IMR-90 (cell line): ENCODE measurements around the gene FTO. TPM values are rescaled to one million over a fixed set of nuclear protein-coding genes. Genes with fewer than 3 reads are reported as not detected.

Experiments used
- ATAC-seq: fragments of 200-7000 bp; cut with Tn5 transposase; 2 replicates; pipeline ENCODE4 v1.9.1; 2020; ENCODE audit warnings: low read depth, mild to moderate bottlenecking, moderate library complexity
- BruUV-seq: library from RNA; stranded (reverse); fragments of 400-500 nt; replicated peaks from 2 replicates; lab custom pipeline; 2021; lab: Mats Ljungman, UMichigan
- CTCF ChIA-PET: fragments of 300-600 bp; formaldehyde crosslinking; extraction: SDS; loops from one replicate; lab custom pipeline; 2021; ENCODE audit warnings: antibody characterized with exemption; lab: Yijun Ruan, JAX
- POLR2A ChIA-PET: fragments of 300-600 bp; sonication (Branson Sonifier 250); formaldehyde crosslinking; loops from one replicate; lab custom pipeline; 2022; ENCODE audit warnings: antibody characterized with exemption; ENCODE audit not compliant: unreplicated experiment; lab: Charles Lee
- DNase-seq: peaks from one replicate; pipeline ENCODE4 v3.0.0; 2013
- H2AFZ ChIP-seq: replicated peaks from 2 replicates; pipeline ENCODE3; 2013; ENCODE audit warnings: low read length, mild to moderate bottlenecking; ENCODE audit not compliant: poor library complexity
- H2AK5ac ChIP-seq: 2 replicates; pipeline ENCODE4 v1.6.1; 2013; ENCODE audit warnings: low read depth, low read length, inconsistent platforms
- H2AK9ac ChIP-seq: replicated peaks from 2 replicates; pipeline ENCODE3; 2013; ENCODE audit warnings: mild to moderate bottlenecking, low read depth, low read length, moderate library complexity; ENCODE audit not compliant: poor library complexity
- H2BK120ac ChIP-seq: 2 replicates; pipeline ENCODE4 v1.6.1; 2013; ENCODE audit warnings: low read depth, low read length, inconsistent platforms
- H2BK15ac ChIP-seq: 3 replicates; pipeline ENCODE4 v1.6.1; 2013; ENCODE audit warnings: low read depth, low read length, inconsistent platforms
- H2BK20ac ChIP-seq: 2 replicates; pipeline ENCODE4 v1.6.1; 2013; ENCODE audit warnings: low read depth, mild to moderate bottlenecking, inconsistent platforms, low read length, moderate library complexity
- H2BK5ac ChIP-seq: 2 replicates; pipeline ENCODE4 v1.6.1; 2013; ENCODE audit warnings: mild to moderate bottlenecking, low read depth, low read length, inconsistent platforms; ENCODE audit not compliant: poor library complexity, severe bottlenecking
- H3K14ac ChIP-seq: replicated peaks from 2 replicates; pipeline ENCODE4 v1.6.1; 2013; ENCODE audit warnings: low read depth, low read length, inconsistent platforms
- H3K18ac ChIP-seq: 2 replicates; pipeline ENCODE4 v1.6.1; 2013; ENCODE audit warnings: low read depth, low read length, control low read depth
- H3K23ac ChIP-seq: 2 replicates; pipeline ENCODE4 v1.6.1; 2013; ENCODE audit warnings: low read depth, low read length, inconsistent platforms
- H3K27ac ChIP-seq: 2 replicates; pipeline ENCODE4 v1.5.1; 2013; ENCODE audit warnings: mild to moderate bottlenecking, control low read depth, low read length; ENCODE audit not compliant: insufficient read depth
- H3K27me3 ChIP-seq: 2 replicates; pipeline ENCODE4 v1.6.1; 2013; ENCODE audit warnings: low read length; ENCODE audit not compliant: control insufficient read depth, insufficient read depth
- H3K36me3 ChIP-seq: 2 replicates; pipeline ENCODE4 v1.6.1; 2013; ENCODE audit warnings: low read length, mixed read lengths; ENCODE audit not compliant: control insufficient read depth, insufficient read depth
- H3K4ac ChIP-seq: 2 replicates; pipeline ENCODE4 v1.6.1; 2013; ENCODE audit warnings: low read depth, low read length, inconsistent platforms
- H3K4me1 ChIP-seq: 2 replicates; pipeline ENCODE4 v1.6.1; 2013; ENCODE audit warnings: low read length, mixed read lengths; ENCODE audit not compliant: control insufficient read depth, insufficient read depth
- H3K4me2 ChIP-seq: 2 replicates; pipeline ENCODE4 v1.6.1; 2013; ENCODE audit warnings: low read depth, mild to moderate bottlenecking, control low read depth, low read length, moderate library complexity
- H3K4me3 ChIP-seq: 2 replicates; pipeline ENCODE4 v1.5.1; 2013; ENCODE audit warnings: low read depth, mild to moderate bottlenecking, control low read depth, low read length, moderate library complexity; ENCODE audit not compliant: insufficient read depth
- H3K56ac ChIP-seq: 2 replicates; pipeline ENCODE4 v1.6.1; 2013; ENCODE audit warnings: low read length, inconsistent platforms; ENCODE audit not compliant: insufficient read depth; ENCODE audit errors: extremely low read depth
- H3K79me1 ChIP-seq, 2 experiments: 2 replicates each; pipeline ENCODE4 v1.6.1; 2013; ENCODE audit warnings: low read length in 2 of 2, inconsistent platforms in 1 of 2, low read depth in 1 of 2
- H3K9ac ChIP-seq: 2 replicates; pipeline ENCODE4 v1.6.1; 2013; ENCODE audit warnings: low read depth, low read length, control low read depth
- H3K9me1 ChIP-seq: 2 replicates; pipeline ENCODE4 v1.6.1; 2013; ENCODE audit warnings: low read length, inconsistent platforms; ENCODE audit not compliant: insufficient read depth
- H3K9me3 ChIP-seq: 2 replicates; pipeline ENCODE4 v1.6.1; 2013; ENCODE audit warnings: low read length; ENCODE audit not compliant: control insufficient read depth, insufficient read depth
- H4K20me1 ChIP-seq: 2 replicates; pipeline ENCODE4 v1.6.1; 2013; ENCODE audit warnings: low read length, inconsistent platforms; ENCODE audit not compliant: insufficient read depth
- H4K5ac ChIP-seq: 2 replicates; pipeline ENCODE4 v1.6.1; 2013; ENCODE audit warnings: mild to moderate bottlenecking, low read depth, low read length, control low read depth
- H4K8ac ChIP-seq, 2 experiments: 2 replicates each; pipeline ENCODE4 v1.6.1; 2013; ENCODE audit warnings: low read depth in 2 of 2, low read length in 2 of 2, control low read depth in 1 of 2, inconsistent platforms in 1 of 2
- H4K91ac ChIP-seq: 2 replicates; pipeline ENCODE4 v1.6.1; 2013; ENCODE audit warnings: low read depth, low read length, inconsistent platforms; ENCODE audit not compliant: insufficient read depth
- BHLHE40 ChIP-seq: fragments of 150-350 bp; IDR thresholded peaks from 2 replicates; pipeline ENCODE4 v1.6.1; 2016; ENCODE audit warnings: mild to moderate bottlenecking, low read depth, low read length
- CEBPB ChIP-seq: IDR thresholded peaks from 2 replicates; pipeline ENCODE4 v1.6.1; 2012; ENCODE audit warnings: low read depth, low read length, improper control_type of control experiment
- CHD1 ChIP-seq: IDR thresholded peaks from 2 replicates; pipeline ENCODE4 v1.6.1; 2012; ENCODE audit warnings: low read depth, low read length, improper control_type of control experiment
- CTCF ChIP-seq: conservative IDR thresholded peaks from 2 replicates; pipeline ENCODE4 v1.5.1; 2012; ENCODE audit warnings: mild to moderate bottlenecking, low read depth, low read length, improper control_type of control experiment
- ELK1 ChIP-seq: fragments of 150-350 bp; IDR thresholded peaks from 2 replicates; pipeline ENCODE4 v1.6.1; 2016; ENCODE audit warnings: low read depth, mild to moderate bottlenecking, low read length, moderate library complexity, borderline replicate concordance
- FOS ChIP-seq: fragments of 150-350 bp; IDR thresholded peaks from 2 replicates; pipeline ENCODE4 v1.6.1; 2016; ENCODE audit warnings: low read depth, low read length
- MAFK ChIP-seq: IDR thresholded peaks from 2 replicates; pipeline ENCODE4 v1.6.1; 2012; ENCODE audit warnings: low read depth, low read length, improper control_type of control experiment
- MAZ ChIP-seq: IDR thresholded peaks from 2 replicates; pipeline ENCODE4 v1.6.1; 2012; ENCODE audit warnings: low read depth, mild to moderate bottlenecking, low read length, improper control_type of control experiment, moderate library complexity, borderline replicate concordance
- MXI1 ChIP-seq: IDR thresholded peaks from 2 replicates; pipeline ENCODE4 v1.6.1; 2012; ENCODE audit warnings: low read depth, mild to moderate bottlenecking, low read length, moderate library complexity, borderline replicate concordance
- NFE2L2 ChIP-seq: fragments of 150-350 bp; IDR thresholded peaks from 2 replicates; pipeline ENCODE4 v1.6.1; 2016; ENCODE audit warnings: low read depth, mild to moderate bottlenecking, low read length
- POLR2A ChIP-seq: IDR thresholded peaks from 2 replicates; pipeline ENCODE4 v1.6.1; 2012; ENCODE audit warnings: mild to moderate bottlenecking, low read depth, low read length
- RAD21 ChIP-seq: IDR thresholded peaks from 2 replicates; pipeline ENCODE4 v1.6.1; 2012; ENCODE audit warnings: low read length, improper control_type of control experiment
- RCOR1 ChIP-seq: IDR thresholded peaks from 2 replicates; pipeline ENCODE4 v1.6.1; 2012; ENCODE audit warnings: mild to moderate bottlenecking, low read length, improper control_type of control experiment; ENCODE audit not compliant: insufficient replicate concordance
- RFX5 ChIP-seq: IDR thresholded peaks from 2 replicates; pipeline ENCODE4 v1.8.0; 2012; ENCODE audit warnings: low read depth, mild to moderate bottlenecking, low read length, moderate library complexity
- SMC3 ChIP-seq: fragments of 150-350 bp; IDR thresholded peaks from 2 replicates; pipeline ENCODE4 v1.6.1; 2016; ENCODE audit warnings: low read depth, mild to moderate bottlenecking, antibody characterized with exemption, low read length, moderate library complexity
- USF2 ChIP-seq: fragments of 150-350 bp; IDR thresholded peaks from 2 replicates; pipeline ENCODE4 v1.6.1; 2017; ENCODE audit warnings: mild to moderate bottlenecking, antibody characterized with exemption, low read length, low read depth
- WGBS, 2 experiments: methylation state at CpG; one replicate each; pipeline versions ENCODE4 v1.1.5 to v1.1.7; 2013; ENCODE audit warnings: missing lambda C conversion rate in 2 of 2; ENCODE audit not compliant: insufficient read length in 1 of 2; ENCODE audit errors: extremely low coverage in 2 of 2; 5-methylcytosine and 5-hydroxymethylcytosine counted together
- dilution Hi-C: fragments of 300-500 bp; cut with HindIII; formaldehyde crosslinking; loops from one replicate; pipeline ENCODE4 v1.14.3; 2018; ENCODE audit warnings: low sequenced_read_pairs; ENCODE audit not compliant: unreplicated experiment
- in situ Hi-C: fragments of 300-500 bp; cut with MboI; formaldehyde crosslinking; loops from 3 replicates; pipeline ENCODE4 v1.14.3; 2019; ENCODE audit warnings: low sequenced_read_pairs, inconsistent platforms, mixed read lengths
- intact Hi-C: fragments of 100-400 bp; cut with micrococcal nuclease; formaldehyde crosslinking; loops from 2 replicates; pipeline ENCODE4 v1.10.0; 2022
- polyA plus RNA-seq, 3 experiments: library from polyadenylated mRNA; depleted of rRNA; stranded (reverse); fragments of >200 nt; gene quantifications; 2 replicates each; pipeline ENCODE4 v1.2.3, GENCODE V29; 2012; ENCODE audit warnings: low replicate concordance in 1 of 3
- total RNA-seq: library from RNA; depleted of rRNA; stranded (reverse); fragments of >200 nt; gene quantifications from 2 replicates; pipeline ENCODE4 v1.2.3, GENCODE V29; 2012

The FTO gene
- total and polyA plus RNA-seq, 2 of the 4 experiments (the other 2 are of a cell fraction), result 70.3 to 132 TPM

- in situ Hi-C loops (no loop called here), intact Hi-C loops (no loop called here), dilution Hi-C loops (no loop called here)
- Histone ChIP-seq H3K4me2 (no peak overlapping the region), H4K91ac (no peak overlapping the region), H3K4ac (no peak overlapping the region), H2AFZ (no peak overlapping the region), H4K8ac (no peak overlapping the region), H3K23ac (no peak overlapping the region), H3K9ac (no peak overlapping the region), H3K4me1 (no peaks in the 10 kb centered on the region), H2BK15ac (no peak overlapping the region), H4K20me1 (no peaks in the 10 kb centered on the region), H3K14ac (no peak overlapping the region), H2BK20ac (no peak overlapping the region), H3K79me1 (no peaks in the 10 kb centered on the region; a peak in 1 of 4 replicates), H3K27me3 (no peaks in the 10 kb centered on the region), H4K5ac (no peak overlapping the region), H3K56ac (no peak overlapping the region), H3K36me3 (peaks cover 2% of the 10 kb centered on the region; the same call in 1 of the 2 replicates), H2AK5ac (no peak overlapping the region), H2AK9ac (no peak overlapping the region), H3K9me1 (no peaks in the 10 kb centered on the region), H3K27ac (no peak overlapping the region), H3K18ac (no peak overlapping the region), H3K9me3 (no peaks in the 10 kb centered on the region), H2BK120ac (no peak overlapping the region), H3K4me3 (no peak overlapping the region), H2BK5ac (no peak overlapping the region)
- POLR2A ChIA-PET, result no interaction called here
- 100% methylated on average over 1 of the region's 2 CpGs; no CpG with 5 or more reads in 1 of the 2 experiments for WGBS, 2 experiments
- DNase-seq (peak; percentile 20), ATAC-seq (0 out of 2 replicates have a peak, but pooled peaks have one; percentile 24)
- CTCF ChIA-PET, result no interaction called here
- BruUV-seq, result no TSS peak
- TF ChIP-seq BHLHE40 (no peak), MAFK (no peak), MXI1 (no peak), NFE2L2 (no peak), MAZ (no peak), USF2 (no peak), POLR2A (no peak), RCOR1 (no peak), ELK1 (no peak), CTCF (no peak), SMC3 (no peak), CEBPB (no peak), FOS (no peak), RFX5 (no peak), CHD1 (no peak), RAD21 (no peak)
These were observed 23.2 kb upstream of the FTO start for GRCh38 chr16:53680756-53681155.
